ENCODE results near the gene S1PR1. TPM values are rescaled to one million over a fixed set of nuclear protein-coding genes. Genes with fewer than 3 reads are reported as not detected.
"Not testable (repeated sequence)": the region's sequence is repeated elsewhere in the genome, so short reads cannot be mapped to it uniquely, and the experiment has no call there.

S1PR1 gene
- 2.6 TPM for polyA plus RNA-seq (2013)

GRCh38 chr1:101236516-101237228, at the start of gene S1PR1:
S1PR1 (plus strand) TSS chr1:101237019; CDS start chr1:101238985, 1,966 bp downstream.
- Histone ChIP-seq H3K36me3 (ENCODE audit: control insufficient read depth in 4 of 4, insufficient read depth in 4 of 4, low read length in 3 of 4) (peaks cover 0 to 13% (median 0%) of the 10 kb centered on the region in 4 experiments), H3K9me3 (ENCODE audit: control extremely low read depth in 1 of 5, control insufficient read depth in 4 of 5, insufficient read depth in 2 of 5, low read depth in 1 of 5, low read length in 4 of 5) (no peaks in the 10 kb centered on the region), H3K4me1 (ENCODE audit: control extremely low read depth in 1 of 4, control insufficient read depth in 4 of 4, insufficient read depth in 4 of 4, low read length in 3 of 4) (peaks cover 10 to 42% (median 30%) of the 10 kb centered on the region in 4 experiments), H3K4me3 (ENCODE audit: control insufficient read depth in 1 of 7, extremely low read depth in 1 of 7, insufficient read depth in 4 of 7, low read depth in 2 of 7, low read length in 6 of 7) (peak within 1 kb of the TSS; percentile 61 to 93 (median 78)), H3K27ac (ENCODE audit: insufficient read depth in 1 of 2, low read depth in 1 of 2, low read length in 2 of 2, poor library complexity in 1 of 2, severe bottlenecking in 2 of 2) (no peak within 1 kb of the TSS), H3K27me3 (replicated peaks in 2 of 5; ENCODE audit: control insufficient read depth in 4 of 5, insufficient read depth in 5 of 5, low read length in 4 of 5) (peaks cover 0 to 15% (median 6%) of the 10 kb centered on the region in 5 experiments)
- under 1% methylated on average over 37 of the region's 46 CpGs for WGBS (ENCODE audit: insufficient coverage)
- CTCF ChIA-PET = interaction anchor here (0.7 to 2.3 kb wide), 7 partner anchors 52 to 297 kb away, joined by 3 to 7 read pairs (median 3); no protein-coding TSS in a partner anchor
- POLR2A ChIA-PET = interaction anchor here (1.0 to 1.1 kb wide), 2 partner anchors 47 to 108 kb away, joined by 5 to 7 read pairs; no protein-coding TSS in a partner anchor
- peak in 2 of 3 donors; percentile 46 to 58 for DNase-seq

GRCh38 chr1:101187297-101187696, 49.5 kb upstream of the S1PR1 start:
- DNase-seq = peak; percentile 16 to 60 (median 44)
- ChIA-PET CTCF (interaction anchor here (0.6 to 2.2 kb wide), 5 partner anchors 11 to 54 kb away, joined by 3 to 5 read pairs (median 3); no protein-coding TSS in a partner anchor), POLR2A (no interaction called here)
- H3K4me3 ChIP-seq (ENCODE audit: control insufficient read depth in 1 of 7, extremely low read depth in 1 of 7, insufficient read depth in 4 of 7, low read depth in 2 of 7, low read length in 6 of 7) = no peak overlapping the region
- no peaks in the 10 kb centered on the region for H3K9me3 ChIP-seq (ENCODE audit: control extremely low read depth in 1 of 5, control insufficient read depth in 4 of 5, insufficient read depth in 2 of 5, low read depth in 1 of 5, low read length in 4 of 5)
- H3K27ac ChIP-seq (ENCODE audit: insufficient read depth in 1 of 2, low read depth in 1 of 2, low read length in 2 of 2, poor library complexity in 1 of 2, severe bottlenecking in 2 of 2) = no peak overlapping the region
- no peaks in the 10 kb centered on the region for H3K36me3 ChIP-seq (ENCODE audit: control insufficient read depth in 4 of 4, insufficient read depth in 4 of 4, low read length in 3 of 4)
- peaks cover 5 to 35% (median 17%) of the 10 kb centered on the region in 4 experiments for H3K4me1 ChIP-seq (ENCODE audit: control extremely low read depth in 1 of 4, control insufficient read depth in 4 of 4, insufficient read depth in 4 of 4, low read length in 3 of 4)
- H3K27me3 ChIP-seq (replicated peaks in 2 of 5; ENCODE audit: control insufficient read depth in 4 of 5, insufficient read depth in 5 of 5, low read length in 4 of 5) = no peaks in the 10 kb centered on the region

- POLR2A ChIA-PET = no interaction called here
- WGBS (ENCODE audit: insufficient coverage) = no CpG with 5 or more reads among the region's 1 CpG
- CTCF ChIA-PET = interaction anchor here (1.7 to 2.2 kb wide), 2 partner anchors 10 to 50 kb away, joined by 5 read pairs; no protein-coding TSS in a partner anchor
- Histone ChIP-seq H3K27ac (ENCODE audit: insufficient read depth in 1 of 2, low read depth in 1 of 2, low read length in 2 of 2, poor library complexity in 1 of 2, severe bottlenecking in 2 of 2) (no peak overlapping the region), H3K36me3 (ENCODE audit: control insufficient read depth in 4 of 4, insufficient read depth in 4 of 4, low read length in 3 of 4) (no peaks in the 10 kb centered on the region), H3K4me1 (ENCODE audit: control extremely low read depth in 1 of 4, control insufficient read depth in 4 of 4, insufficient read depth in 4 of 4, low read length in 3 of 4) (peaks cover 5 to 35% (median 17%) of the 10 kb centered on the region in 4 experiments), H3K4me3 (ENCODE audit: control insufficient read depth in 1 of 7, extremely low read depth in 1 of 7, insufficient read depth in 4 of 7, low read depth in 2 of 7, low read length in 6 of 7) (no peak overlapping the region), H3K9me3 (ENCODE audit: control extremely low read depth in 1 of 5, control insufficient read depth in 4 of 5, insufficient read depth in 2 of 5, low read depth in 1 of 5, low read length in 4 of 5) (no peaks in the 10 kb centered on the region), H3K27me3 (replicated peaks in 2 of 5; ENCODE audit: control insufficient read depth in 4 of 5, insufficient read depth in 5 of 5, low read length in 4 of 5) (no peaks in the 10 kb centered on the region)
- DNase-seq = peak in 2 of 3 donors; percentile 31 to 34
These were observed 48.5 kb upstream of the S1PR1 start for GRCh38 chr1:101188331-101188730.

GRCh38 chr1:101188968-101189367, 47.9 kb upstream of the S1PR1 start:
- H3K27ac ChIP-seq (ENCODE audit: insufficient read depth in 1 of 2, low read depth in 1 of 2, low read length in 2 of 2, poor library complexity in 1 of 2, severe bottlenecking in 2 of 2); DNase-seq; POLR2A ChIA-PET; H3K27me3 ChIP-seq (replicated peaks in 2 of 5; ENCODE audit: control insufficient read depth in 4 of 5, insufficient read depth in 5 of 5, low read length in 4 of 5); H3K9me3 ChIP-seq (ENCODE audit: control extremely low read depth in 1 of 5, control insufficient read depth in 4 of 5, insufficient read depth in 2 of 5, low read depth in 1 of 5, low read length in 4 of 5); H3K36me3 ChIP-seq (ENCODE audit: control insufficient read depth in 4 of 4, insufficient read depth in 4 of 4, low read length in 3 of 4); H3K4me3 ChIP-seq (ENCODE audit: control insufficient read depth in 1 of 7, extremely low read depth in 1 of 7, insufficient read depth in 4 of 7, low read depth in 2 of 7, low read length in 6 of 7): not testable (repeated sequence)
- H3K4me1 ChIP-seq (ENCODE audit: control extremely low read depth in 1 of 4, control insufficient read depth in 4 of 4, insufficient read depth in 4 of 4, low read length in 3 of 4) = peaks cover 5 to 40% (median 17%) of the 10 kb centered on the region in 4 experiments
- CTCF ChIA-PET = interaction anchor here (1.7 kb wide), 1 partner anchor 10 kb away, joined by 5 read pairs; no protein-coding TSS in a partner anchor

- ChIA-PET POLR2A (interaction anchor here (0.6 kb wide), 1 partner anchor 1398 kb away, joined by 10 read pairs; no protein-coding TSS in a partner anchor), CTCF (interaction anchor here (0.9 kb wide), 1 partner anchor 19 kb away, joined by 3 read pairs; no protein-coding TSS in a partner anchor)
- Histone ChIP-seq H3K27me3 (replicated peaks in 2 of 5; ENCODE audit: control insufficient read depth in 4 of 5, insufficient read depth in 5 of 5, low read length in 4 of 5) (no peaks in the 10 kb centered on the region), H3K4me3 (ENCODE audit: control insufficient read depth in 1 of 7, extremely low read depth in 1 of 7, insufficient read depth in 4 of 7, low read depth in 2 of 7, low read length in 6 of 7) (no peak overlapping the region), H3K4me1 (ENCODE audit: control extremely low read depth in 1 of 4, control insufficient read depth in 4 of 4, insufficient read depth in 4 of 4, low read length in 3 of 4) (peaks cover 5 to 40% (median 17%) of the 10 kb centered on the region in 4 experiments), H3K27ac (ENCODE audit: insufficient read depth in 1 of 2, low read depth in 1 of 2, low read length in 2 of 2, poor library complexity in 1 of 2, severe bottlenecking in 2 of 2) (no peak overlapping the region), H3K36me3 (ENCODE audit: control insufficient read depth in 4 of 4, insufficient read depth in 4 of 4, low read length in 3 of 4) (no peaks in the 10 kb centered on the region), H3K9me3 (ENCODE audit: control extremely low read depth in 1 of 5, control insufficient read depth in 4 of 5, insufficient read depth in 2 of 5, low read depth in 1 of 5, low read length in 4 of 5) (no peaks in the 10 kb centered on the region)
- DNase-seq = no peak
- 100% methylated on average over 1 of the region's 4 CpGs for WGBS (ENCODE audit: insufficient coverage)
These were observed 46.4 kb upstream of the S1PR1 start for GRCh38 chr1:101190441-101190840.

- Histone ChIP-seq H3K9me3 (ENCODE audit: control extremely low read depth in 1 of 5, control insufficient read depth in 4 of 5, insufficient read depth in 2 of 5, low read depth in 1 of 5, low read length in 4 of 5) (no peaks in the 10 kb centered on the region), H3K27ac (ENCODE audit: insufficient read depth in 1 of 2, low read depth in 1 of 2, low read length in 2 of 2, poor library complexity in 1 of 2, severe bottlenecking in 2 of 2) (no peak overlapping the region), H3K27me3 (replicated peaks in 2 of 5; ENCODE audit: control insufficient read depth in 4 of 5, insufficient read depth in 5 of 5, low read length in 4 of 5) (no peaks in the 10 kb centered on the region), H3K4me1 (ENCODE audit: control extremely low read depth in 1 of 4, control insufficient read depth in 4 of 4, insufficient read depth in 4 of 4, low read length in 3 of 4) (peaks cover 5 to 40% (median 17%) of the 10 kb centered on the region in 4 experiments), H3K4me3 (ENCODE audit: control insufficient read depth in 1 of 7, extremely low read depth in 1 of 7, insufficient read depth in 4 of 7, low read depth in 2 of 7, low read length in 6 of 7) (no peak overlapping the region), H3K36me3 (ENCODE audit: control insufficient read depth in 4 of 4, insufficient read depth in 4 of 4, low read length in 3 of 4) (no peaks in the 10 kb centered on the region)
- CTCF ChIA-PET = interaction anchor here (0.9 kb wide), 1 partner anchor 13 kb away, joined by 3 read pairs; no protein-coding TSS in a partner anchor
- peak; percentile 6 to 75 (median 68) for DNase-seq
- POLR2A ChIA-PET = interaction anchor here (0.5 to 0.6 kb wide), 2 partner anchors 43 to 1398 kb away, joined by 3 to 10 read pairs; no protein-coding TSS in a partner anchor
These were observed 45.8 kb upstream of the S1PR1 start for GRCh38 chr1:101191049-101191448.

GRCh38 chr1:101193733-101194169, 43.1 kb upstream of the S1PR1 start:
- no peak for DNase-seq
- H3K4me1 ChIP-seq (ENCODE audit: control extremely low read depth in 1 of 4, control insufficient read depth in 4 of 4, insufficient read depth in 4 of 4, low read length in 3 of 4) = peaks cover 0 to 24% (median 10%) of the 10 kb centered on the region in 4 experiments
- no peaks in the 10 kb centered on the region for H3K27me3 ChIP-seq (replicated peaks in 2 of 5; ENCODE audit: control insufficient read depth in 4 of 5, insufficient read depth in 5 of 5, low read length in 4 of 5)
- ChIA-PET POLR2A (no interaction called here), CTCF (interaction anchor here (0.7 to 1.2 kb wide), 3 partner anchors 8 to 67 kb away, joined by 3 to 4 read pairs (median 3); no protein-coding TSS in a partner anchor)
- no peaks in the 10 kb centered on the region for H3K36me3 ChIP-seq (ENCODE audit: control insufficient read depth in 4 of 4, insufficient read depth in 4 of 4, low read length in 3 of 4)
- H3K27ac ChIP-seq (ENCODE audit: insufficient read depth in 1 of 2, low read depth in 1 of 2, low read length in 2 of 2, poor library complexity in 1 of 2, severe bottlenecking in 2 of 2) = no peak overlapping the region
- WGBS (ENCODE audit: insufficient coverage) = 100% methylated on average over 3 of the region's 4 CpGs
- H3K9me3 ChIP-seq (ENCODE audit: control extremely low read depth in 1 of 5, control insufficient read depth in 4 of 5, insufficient read depth in 2 of 5, low read depth in 1 of 5, low read length in 4 of 5) = no peaks in the 10 kb centered on the region
- no peak overlapping the region for H3K4me3 ChIP-seq (ENCODE audit: control insufficient read depth in 1 of 7, extremely low read depth in 1 of 7, insufficient read depth in 4 of 7, low read depth in 2 of 7, low read length in 6 of 7)

All from common myeloid progenitor, CD34-positive (primary cell).